Stimulated activated CD4-positive, alpha-beta T cell treated with anti-CD3 and anti-CD28 coated beads, TNF-alpha, amount 100 ng/mL, for 1 hour (primary cell): ENCODE results near the gene LHPP.

Source experiments
- DNase-seq, 3 donors: peaks; one replicate each; pipeline ENCODE4 v3.0.0-alpha.2; 2020; ENCODE audit warnings: low read depth in 3 of 3, low spot score in 1 of 3

The LHPP gene

GRCh38 chr10:124592101-124592500 is 130.5 kb downstream of the LHPP start:
- DNase-seq, result no peak

- DNase-seq, result no peak
Measured at GRCh38 chr10:124592736-124593430, 131.3 kb downstream of the LHPP start.

- no peak for DNase-seq
Measured at GRCh38 chr10:124593431-124593985, 131.9 kb downstream of the LHPP start.

- DNase-seq, result no peak
Measured at GRCh38 chr10:124594240-124594639, 132.6 kb downstream of the LHPP start.

GRCh38 chr10:124595143-124595883 is 133.7 kb downstream of the LHPP start:
- no peak for DNase-seq

GRCh38 chr10:124596116-124596785 is 134.6 kb downstream of the LHPP start:
- DNase-seq, result no peak

GRCh38 chr10:124596962-124597845 is 135.6 kb downstream of the LHPP start:
- DNase-seq, result no peak

- DNase-seq, result no peak
Measured at GRCh38 chr10:124597846-124598165, 136.2 kb downstream of the LHPP start.

GRCh38 chr10:124598196-124598595 is 136.6 kb downstream of the LHPP start:
- no peak for DNase-seq

- no peak for DNase-seq
Measured at GRCh38 chr10:124598773-124599587, 137.4 kb downstream of the LHPP start.

GRCh38 chr10:124599588-124600050 is 138.0 kb downstream of the LHPP start:
- no peak for DNase-seq

- DNase-seq, result no peak
Measured at GRCh38 chr10:124600051-124600880, 138.6 kb downstream of the LHPP start.

- no peak for DNase-seq
Measured at GRCh38 chr10:124601016-124601415, 139.4 kb downstream of the LHPP start.

- DNase-seq, result no peak
Measured at GRCh38 chr10:124601431-124602120, 140.0 kb downstream of the LHPP start.

- no peak for DNase-seq
Measured at GRCh38 chr10:124602121-124602561, 140.5 kb downstream of the LHPP start.

GRCh38 chr10:124602646-124603365 is 141.2 kb downstream of the LHPP start:
- DNase-seq, result no peak

GRCh38 chr10:124603376-124604213 is 142.0 kb downstream of the LHPP start:
- DNase-seq, result no peak
